IPS-11a (cell line): ENCODE results near the gene ADAD1.

ENCODE experiments used
- H3K4me3 ChIP-seq: one replicate; pipeline ENCODE4 v1.5.1; 2013; ENCODE audit warnings: low read depth, low read length, control low read depth

Gene ADAD1

GRCh38 chr4:122453384-122453995 is 74.7 kb downstream of the ADAD1 start:
- no peak overlapping the region for H3K4me3 ChIP-seq

- H3K4me3 ChIP-seq, result no peak within 1 kb of the TSS
These were observed 77.7 kb downstream of the ADAD1 start, which contains the start of gene IL2 for GRCh38 chr4:122456231-122457116. Gene IL2 (minus strand): TSS chr4:122456725. CDS start chr4:122456440, 285 bp downstream.

GRCh38 chr4:122458625-122459024 is 79.8 kb downstream of the ADAD1 start:
- H3K4me3 ChIP-seq, result no peak overlapping the region

- H3K4me3 ChIP-seq, result no peak overlapping the region
These were observed 90.6 kb downstream of the ADAD1 start for GRCh38 chr4:122469457-122469856.

GRCh38 chr4:122475233-122475632 is 96.4 kb downstream of the ADAD1 start:
- no peak overlapping the region for H3K4me3 ChIP-seq

GRCh38 chr4:122476126-122476525 is 97.3 kb downstream of the ADAD1 start:
- no peak overlapping the region for H3K4me3 ChIP-seq

- H3K4me3 ChIP-seq, result no peak overlapping the region
These were observed 97.9 kb downstream of the ADAD1 start for GRCh38 chr4:122476745-122477144.
